AG09309 (cell line): ENCODE measurements around the gene TRMT5.

ENCODE experiments used
- DNase-seq: peaks from one replicate; pipeline ENCODE4 v3.0.0-alpha.2; 2010; ENCODE audit warnings: low read depth
- H3K4me3 ChIP-seq: 2 replicates; pipeline ENCODE4 v1.5.1; 2011; ENCODE audit warnings: mild to moderate bottlenecking, low read depth, low read length, moderate library complexity; ENCODE audit not compliant: control insufficient read depth
- TF ChIP-seq, protein P1 (sequence below): IDR thresholded peaks from 2 replicates; pipeline ENCODE4 v1.5.1; 2011; ENCODE audit warnings: mild to moderate bottlenecking, low read depth, low read length, inconsistent platforms; ENCODE audit not compliant: insufficient read depth, control insufficient read depth; ENCODE audit errors: missing control alignments

Gene TRMT5

DNA sequence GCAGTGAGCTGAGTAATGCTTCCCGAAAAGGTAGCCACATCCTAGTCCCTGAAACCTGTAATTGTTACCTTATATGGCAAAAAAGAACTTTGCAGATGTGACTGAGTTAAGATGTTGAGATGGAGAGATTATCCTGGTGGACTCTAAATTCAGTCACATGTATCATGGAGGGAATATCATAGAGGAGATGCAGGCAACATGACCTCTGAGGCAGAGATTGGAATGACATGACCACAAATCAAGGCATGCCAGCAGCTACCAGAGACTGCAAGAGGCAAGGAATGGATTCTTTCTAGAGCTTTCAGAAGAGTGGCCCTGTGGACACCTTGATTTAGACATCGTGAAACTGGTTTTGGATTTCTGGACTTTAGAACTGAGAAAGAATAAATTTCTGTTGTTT, 18.7 kb upstream of the TRMT5 start:
- TF ChIP-seq, protein P1, sequence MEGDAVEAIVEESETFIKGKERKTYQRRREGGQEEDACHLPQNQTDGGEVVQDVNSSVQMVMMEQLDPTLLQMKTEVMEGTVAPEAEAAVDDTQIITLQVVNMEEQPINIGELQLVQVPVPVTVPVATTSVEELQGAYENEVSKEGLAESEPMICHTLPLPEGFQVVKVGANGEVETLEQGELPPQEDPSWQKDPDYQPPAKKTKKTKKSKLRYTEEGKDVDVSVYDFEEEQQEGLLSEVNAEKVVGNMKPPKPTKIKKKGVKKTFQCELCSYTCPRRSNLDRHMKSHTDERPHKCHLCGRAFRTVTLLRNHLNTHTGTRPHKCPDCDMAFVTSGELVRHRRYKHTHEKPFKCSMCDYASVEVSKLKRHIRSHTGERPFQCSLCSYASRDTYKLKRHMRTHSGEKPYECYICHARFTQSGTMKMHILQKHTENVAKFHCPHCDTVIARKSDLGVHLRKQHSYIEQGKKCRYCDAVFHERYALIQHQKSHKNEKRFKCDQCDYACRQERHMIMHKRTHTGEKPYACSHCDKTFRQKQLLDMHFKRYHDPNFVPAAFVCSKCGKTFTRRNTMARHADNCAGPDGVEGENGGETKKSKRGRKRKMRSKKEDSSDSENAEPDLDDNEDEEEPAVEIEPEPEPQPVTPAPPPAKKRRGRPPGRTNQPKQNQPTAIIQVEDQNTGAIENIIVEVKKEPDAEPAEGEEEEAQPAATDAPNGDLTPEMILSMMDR = no peak
- no peak overlapping the region for H3K4me3 ChIP-seq
- DNase-seq = no peak

- no peak overlapping the region for H3K4me3 ChIP-seq
- TF ChIP-seq, protein P1 = no peak
- DNase-seq = no peak
Measured at GRCh38 chr14:60998617-60999016, 17.7 kb upstream of the TRMT5 start.

- DNase-seq = peak; percentile 35
- TF ChIP-seq, protein P1 = no peak
- H3K4me3 ChIP-seq = no peak overlapping the region
Measured at GRCh38 chr14:60989599-60989998, 8.7 kb upstream of the TRMT5 start.

DNA sequence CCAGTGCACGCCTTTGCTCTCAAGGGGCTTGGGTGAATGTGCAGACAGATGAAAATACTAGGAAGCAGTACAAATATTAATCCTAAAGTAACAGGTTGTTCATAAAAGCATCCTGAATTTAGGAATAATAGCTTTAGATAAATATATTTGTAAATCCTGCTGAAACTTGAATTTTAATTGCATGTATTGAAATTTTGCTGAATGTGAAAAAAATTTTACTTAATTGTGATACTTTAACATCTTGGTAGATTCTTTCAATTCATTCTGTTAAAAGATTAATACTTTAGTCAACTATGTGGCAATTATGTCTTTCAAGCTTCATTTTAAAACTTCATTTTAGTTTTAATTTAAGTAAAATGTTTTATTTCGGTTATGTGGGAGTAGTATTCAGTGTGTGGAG, 5.6 kb upstream of the TRMT5 start:
- TF ChIP-seq, protein P1 = no peak
- H3K4me3 ChIP-seq = no peak overlapping the region
- DNase-seq = no peak

DNA sequence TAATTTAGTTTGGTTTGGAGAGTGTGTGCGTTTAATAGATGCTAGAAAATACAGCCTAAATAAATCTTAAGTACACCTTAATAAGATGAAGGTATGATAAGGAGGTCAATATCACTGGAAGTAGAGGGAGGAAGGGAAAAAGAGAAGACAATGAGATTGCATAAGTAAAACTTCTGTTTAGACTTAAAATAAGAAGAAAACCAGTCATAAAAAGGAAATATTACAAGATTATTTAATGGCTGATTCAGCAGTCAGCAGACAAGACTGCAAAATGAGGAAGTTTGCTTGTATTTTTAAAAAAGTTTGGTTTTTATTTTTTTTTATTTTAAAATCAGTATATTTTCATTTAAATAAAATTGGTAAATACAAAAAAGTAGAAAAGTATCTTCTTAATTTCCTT, 3.3 kb upstream of the TRMT5 start:
- no peak for DNase-seq
- TF ChIP-seq, protein P1 = no peak
- H3K4me3 ChIP-seq = no peak overlapping the region

DNA sequence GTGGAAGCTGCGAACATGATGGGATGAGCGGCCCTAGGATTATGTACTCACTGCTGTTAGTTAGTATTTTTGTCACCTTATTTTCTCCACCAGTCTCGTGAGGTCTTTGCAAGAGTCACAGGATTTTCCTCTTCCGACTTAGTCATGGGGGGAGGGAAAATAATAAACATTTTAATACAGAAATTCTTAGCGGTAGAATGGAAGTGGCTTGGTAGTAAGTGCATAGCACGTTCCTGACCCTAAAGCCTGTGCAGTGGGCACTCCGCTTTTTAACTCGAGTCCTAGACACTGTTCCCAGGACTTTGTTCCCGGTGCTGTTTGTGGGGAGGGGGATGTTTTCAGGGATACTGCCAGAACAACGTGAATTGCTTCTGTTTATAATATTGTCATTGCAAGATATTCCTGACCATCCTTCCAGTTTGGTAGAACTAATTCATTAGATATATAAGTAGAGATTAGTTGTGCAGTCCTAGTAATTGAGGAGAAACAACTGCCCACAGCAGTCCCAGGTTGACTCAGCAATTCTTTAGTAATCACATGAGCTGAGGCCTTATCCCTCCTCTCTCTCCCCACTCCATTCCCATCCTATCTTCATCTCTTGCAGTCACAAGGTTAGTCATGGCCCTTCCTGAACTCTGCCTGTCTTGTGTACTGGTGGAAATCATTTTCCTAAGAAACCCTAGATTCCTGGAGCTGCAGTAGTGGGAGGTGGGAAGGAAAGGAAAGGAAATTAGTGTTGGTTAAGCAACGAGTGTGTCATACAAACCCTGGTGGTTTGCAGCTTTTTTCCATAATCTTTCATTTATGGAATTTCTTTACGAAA, 965 bp upstream of the TRMT5 start:
- TF ChIP-seq, protein P1 = no peak
- peak; percentile 80 for DNase-seq
- peak overlapping the region; percentile 99 for H3K4me3 ChIP-seq
